Hippocampal formation (tissue), 2 donors: Measurements from ENCODE around the gene SERPINE2.
A peak's percentile ranks its signal among the peaks of the same experiment; 100 is the strongest.
"Not testable (repeated sequence)": the region's sequence is repeated elsewhere in the genome, so short reads cannot be mapped to it uniquely, and the experiment has no call there.

Source experiments
- DNase-seq, 2 donors: peaks; one replicate each; lab custom pipeline; 2025; lab: John Stamatoyannopoulos, UW

The SERPINE2 gene

GRCh38 chr2:223941579-223942277, 97.4 kb downstream of the SERPINE2 start:
- no peak for DNase-seq

- not testable (repeated sequence) for DNase-seq
Observed at GRCh38 chr2:223939438-223939837, 99.6 kb downstream of the SERPINE2 start.

- DNase-seq, result no peak
Observed at GRCh38 chr2:223937535-223937934, 101.6 kb downstream of the SERPINE2 start.

- no peak for DNase-seq
Observed at GRCh38 chr2:223936862-223937326, 102.2 kb downstream of the SERPINE2 start.

- DNase-seq, result no peak
Observed at GRCh38 chr2:223935459-223936125, 103.5 kb downstream of the SERPINE2 start.

- DNase-seq, result no peak
Observed at GRCh38 chr2:223934870-223935269, 104.2 kb downstream of the SERPINE2 start.

GRCh38 chr2:223932816-223933800, 106.0 kb downstream of the SERPINE2 start:
- peak in 1 of 2 donors; percentile 52 for DNase-seq

- DNase-seq, result peak; percentile 54 to 83
Observed at GRCh38 chr2:223930103-223930976, 108.7 kb downstream of the SERPINE2 start.

- DNase-seq, result no peak
Observed at GRCh38 chr2:223929571-223930102, 109.4 kb downstream of the SERPINE2 start.

GRCh38 chr2:223928113-223929006, 110.7 kb downstream of the SERPINE2 start:
- DNase-seq, result no peak

GRCh38 chr2:223925106-223925505, 114.0 kb downstream of the SERPINE2 start:
- DNase-seq, result no peak
